ENCODE results near the gene EFCAB13. TPM values are rescaled to one million over a fixed set of nuclear protein-coding genes. Genes with fewer than 3 reads are reported as not detected.
"Not testable (repeated sequence)": the region's sequence is repeated elsewhere in the genome, so short reads cannot be mapped to it uniquely, and the experiment has no call there.

Gene EFCAB13
- total RNA-seq, 6 experiments from 2014 or later: 0.59 to 1.8 (median 1.2) TPM

DNA sequence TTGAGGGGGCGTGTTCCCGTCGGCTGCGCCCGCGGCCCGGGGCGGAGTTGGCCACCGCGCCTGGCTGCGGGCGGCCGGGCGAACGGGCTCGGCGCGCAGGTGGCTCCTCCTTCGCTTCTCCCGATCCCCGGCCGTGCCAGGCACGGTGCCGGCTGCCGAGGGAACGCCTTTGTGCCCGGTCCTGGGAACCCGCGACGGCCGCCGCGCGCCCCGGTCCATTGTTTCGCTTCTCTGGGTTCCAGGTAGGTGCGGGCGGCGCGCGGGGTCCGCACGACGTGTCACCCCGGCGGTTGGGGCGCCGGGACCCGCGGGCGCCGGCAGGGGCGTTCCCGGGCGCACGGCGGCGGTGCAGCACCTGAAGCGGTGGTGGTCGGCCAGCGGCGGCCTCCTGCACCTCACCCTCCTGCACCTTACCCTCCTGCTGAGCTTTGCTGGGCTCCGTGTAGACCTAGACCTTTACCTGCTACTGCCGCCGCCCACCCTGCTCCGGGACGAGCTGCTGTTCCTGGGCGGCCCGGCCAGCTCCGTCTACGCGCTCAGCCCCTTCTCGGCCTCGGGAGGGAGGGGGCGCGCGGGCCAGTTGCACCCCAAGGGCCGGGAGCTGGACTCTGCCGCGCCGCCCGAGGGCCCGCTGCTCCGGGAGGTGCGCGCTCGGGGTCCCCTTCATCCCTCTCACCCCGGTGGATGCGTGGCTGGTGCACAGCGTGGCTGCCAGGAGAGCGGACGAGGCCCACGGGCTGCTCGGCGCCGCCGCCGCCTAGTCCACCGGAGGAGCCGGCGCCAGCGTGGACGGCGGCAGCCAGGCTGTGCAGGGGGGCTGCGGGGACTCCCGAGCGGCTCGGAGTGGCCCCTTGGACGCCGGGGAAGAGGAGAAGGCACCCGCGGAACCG, 99.9 kb downstream of the EFCAB13 start:
- no peak overlapping the region for H3K27ac Mint-ChIP-seq
- H3K36me3 Mint-ChIP-seq (ENCODE audit: low read depth): peaks cover 12% of the 10 kb centered on the region
- DNase-seq: no peak
- no peaks in the 10 kb centered on the region for H3K27me3 Mint-ChIP-seq (ENCODE audit: insufficient read depth)
- no peak for TF ChIP-seq CTCF (IDR thresholded peaks at IDR 0.05)
- no peaks in the 10 kb centered on the region for H3K9me3 Mint-ChIP-seq
- peak overlapping the region; percentile 80 for H3K4me3 Mint-ChIP-seq
- peaks cover 10% of the 10 kb centered on the region; the same call in 1 of the 2 replicates for H3K4me1 Mint-ChIP-seq (ENCODE audit: low read depth)

- H3K27me3 Mint-ChIP-seq (ENCODE audit: insufficient read depth); H3K4me3 Mint-ChIP-seq: not testable (repeated sequence)
These were observed 101.5 kb downstream of the EFCAB13 start for GRCh38 chr17:47425233-47425632.

GRCh38 chr17:47425887-47426635, 102.3 kb downstream of the EFCAB13 start:
- not testable (repeated sequence) for H3K4me1 Mint-ChIP-seq (ENCODE audit: low read depth); DNase-seq; H3K27me3 Mint-ChIP-seq (ENCODE audit: insufficient read depth); H3K9me3 Mint-ChIP-seq; H3K27ac Mint-ChIP-seq; H3K4me3 Mint-ChIP-seq
- peaks cover 12% of the 10 kb centered on the region for H3K36me3 Mint-ChIP-seq (ENCODE audit: low read depth)

More at GRCh38 chr17:47425233-47425632, 101.5 kb downstream of the EFCAB13 start:
- not testable (repeated sequence) for H3K4me1 Mint-ChIP-seq (ENCODE audit: low read depth); H3K9me3 Mint-ChIP-seq; DNase-seq; H3K27ac Mint-ChIP-seq
- peaks cover 12% of the 10 kb centered on the region for H3K36me3 Mint-ChIP-seq (ENCODE audit: low read depth)

- Mint-ChIP-seq H3K27ac (no peak overlapping the region), H3K4me1 (ENCODE audit: low read depth) (peaks cover 6% of the 10 kb centered on the region; the same call in 1 of the 2 replicates), H3K4me3 (no peak overlapping the region), H3K9me3 (no peaks in the 10 kb centered on the region), H3K27me3 (ENCODE audit: insufficient read depth) (no peaks in the 10 kb centered on the region), H3K36me3 (ENCODE audit: low read depth) (peaks cover 12% of the 10 kb centered on the region)
- no peak for TF ChIP-seq CTCF (IDR thresholded peaks at IDR 0.05)
- no peak for DNase-seq
These were observed 104.2 kb downstream of the EFCAB13 start for GRCh38 chr17:47427985-47428384.

GRCh38 chr17:47432240-47432639, 108.5 kb downstream of the EFCAB13 start:
- DNase-seq; H3K4me1 Mint-ChIP-seq (ENCODE audit: low read depth); H3K9me3 Mint-ChIP-seq; H3K27me3 Mint-ChIP-seq (ENCODE audit: insufficient read depth); H3K4me3 Mint-ChIP-seq; H3K27ac Mint-ChIP-seq: not testable (repeated sequence)
- peaks cover 14% of the 10 kb centered on the region for H3K36me3 Mint-ChIP-seq (ENCODE audit: low read depth)

- H3K36me3 Mint-ChIP-seq (ENCODE audit: low read depth): 0 out of 2 replicates have a peak, but pooled peaks cover under 1% of the 10 kb centered on the region
- H3K27ac Mint-ChIP-seq: no peak overlapping the region
- no peak overlapping the region for H3K4me3 Mint-ChIP-seq
- TF ChIP-seq CTCF (IDR thresholded peaks at IDR 0.05): no peak
- no peaks in the 10 kb centered on the region for H3K9me3 Mint-ChIP-seq
- DNase-seq: no peak
- no peaks in the 10 kb centered on the region for H3K4me1 Mint-ChIP-seq (ENCODE audit: low read depth)
- no peaks in the 10 kb centered on the region for H3K27me3 Mint-ChIP-seq (ENCODE audit: insufficient read depth)
These were observed 141.4 kb downstream of the EFCAB13 start for GRCh38 chr17:47465165-47465564.

GRCh38 chr17:47466976-47467375, 143.2 kb downstream of the EFCAB13 start:
- H3K9me3 Mint-ChIP-seq; H3K4me3 Mint-ChIP-seq; DNase-seq; H3K4me1 Mint-ChIP-seq (ENCODE audit: low read depth); H3K36me3 Mint-ChIP-seq (ENCODE audit: low read depth); H3K27ac Mint-ChIP-seq; H3K27me3 Mint-ChIP-seq (ENCODE audit: insufficient read depth): not testable (repeated sequence)

All from HFFc6 (cell line).